ENCODE results near the gene NR5A1. TPM values are rescaled to one million over a fixed set of nuclear protein-coding genes. Genes with fewer than 3 reads are reported as not detected.

The NR5A1 gene
- total RNA-seq, 1 experiment from 2014 or later: 0.09 TPM

DNA sequence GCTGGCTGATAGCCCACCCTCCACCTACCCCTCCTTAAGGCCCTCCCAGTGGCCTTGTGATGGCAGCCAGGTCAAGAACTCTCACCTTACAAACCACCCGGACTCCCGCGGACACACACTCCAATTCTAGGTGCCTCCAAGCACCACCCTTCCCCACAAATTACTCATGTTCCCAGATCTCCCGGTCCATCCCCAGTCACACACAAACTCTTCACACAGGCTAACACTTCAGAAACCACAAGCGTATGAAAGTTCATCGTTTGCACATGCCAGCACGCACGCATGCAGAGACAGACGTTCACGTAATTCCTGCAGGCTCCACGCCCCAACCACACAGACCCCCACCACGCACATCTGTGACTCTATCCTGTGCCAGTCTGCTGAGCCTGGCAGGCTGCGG is 18.0 kb downstream of the NR5A1 start:
- no peaks in the 10 kb centered on the region for H3K4me1 ChIP-seq
- POLR2A ChIA-PET: no interaction called here
- Mint-ChIP-seq H3K4me1 (ENCODE audit: low read depth, unreplicated experiment) (no peaks in the 10 kb centered on the region), H3K4me3 (ENCODE audit: unreplicated experiment) (no peak overlapping the region), H3K27ac (ENCODE audit: unreplicated experiment) (no peak overlapping the region), H3K9me3 (ENCODE audit: unreplicated experiment) (no peaks in the 10 kb centered on the region), H3K27me3 (ENCODE audit: insufficient read depth, unreplicated experiment) (peaks cover 8% of the 10 kb centered on the region), H3K36me3 (ENCODE audit: insufficient read depth, unreplicated experiment) (no peaks in the 10 kb centered on the region)
- TF ChIP-seq, protein P1, sequence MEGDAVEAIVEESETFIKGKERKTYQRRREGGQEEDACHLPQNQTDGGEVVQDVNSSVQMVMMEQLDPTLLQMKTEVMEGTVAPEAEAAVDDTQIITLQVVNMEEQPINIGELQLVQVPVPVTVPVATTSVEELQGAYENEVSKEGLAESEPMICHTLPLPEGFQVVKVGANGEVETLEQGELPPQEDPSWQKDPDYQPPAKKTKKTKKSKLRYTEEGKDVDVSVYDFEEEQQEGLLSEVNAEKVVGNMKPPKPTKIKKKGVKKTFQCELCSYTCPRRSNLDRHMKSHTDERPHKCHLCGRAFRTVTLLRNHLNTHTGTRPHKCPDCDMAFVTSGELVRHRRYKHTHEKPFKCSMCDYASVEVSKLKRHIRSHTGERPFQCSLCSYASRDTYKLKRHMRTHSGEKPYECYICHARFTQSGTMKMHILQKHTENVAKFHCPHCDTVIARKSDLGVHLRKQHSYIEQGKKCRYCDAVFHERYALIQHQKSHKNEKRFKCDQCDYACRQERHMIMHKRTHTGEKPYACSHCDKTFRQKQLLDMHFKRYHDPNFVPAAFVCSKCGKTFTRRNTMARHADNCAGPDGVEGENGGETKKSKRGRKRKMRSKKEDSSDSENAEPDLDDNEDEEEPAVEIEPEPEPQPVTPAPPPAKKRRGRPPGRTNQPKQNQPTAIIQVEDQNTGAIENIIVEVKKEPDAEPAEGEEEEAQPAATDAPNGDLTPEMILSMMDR (IDR thresholded peaks at IDR 0.05; ENCODE audit: insufficient read depth in 1 of 2, low read depth in 1 of 2, low read length in 1 of 2, severe bottlenecking in 1 of 2, unreplicated experiment in 1 of 2): no peak
- DNase-seq: no peak
- no peaks in the 10 kb centered on the region; the same call in 1 of the 2 replicates for H3K27me3 ChIP-seq (replicated peaks; ENCODE audit: control insufficient read depth, insufficient read depth, low read length)
- H3K4me3 ChIP-seq (ENCODE audit: low read depth, low read length): no peak overlapping the region
- no peaks in the 10 kb centered on the region for H3K9me3 ChIP-seq
- H3K36me3 ChIP-seq (ENCODE audit: control insufficient read depth, insufficient read depth, low read length): no peaks in the 10 kb centered on the region
- CTCF ChIA-PET: no interaction called here
- no TSS peak for BruUV-seq (replicated peaks)
- intact Hi-C loops (cut with micrococcal nuclease; ENCODE audit: unreplicated experiment): no loop called here

DNA sequence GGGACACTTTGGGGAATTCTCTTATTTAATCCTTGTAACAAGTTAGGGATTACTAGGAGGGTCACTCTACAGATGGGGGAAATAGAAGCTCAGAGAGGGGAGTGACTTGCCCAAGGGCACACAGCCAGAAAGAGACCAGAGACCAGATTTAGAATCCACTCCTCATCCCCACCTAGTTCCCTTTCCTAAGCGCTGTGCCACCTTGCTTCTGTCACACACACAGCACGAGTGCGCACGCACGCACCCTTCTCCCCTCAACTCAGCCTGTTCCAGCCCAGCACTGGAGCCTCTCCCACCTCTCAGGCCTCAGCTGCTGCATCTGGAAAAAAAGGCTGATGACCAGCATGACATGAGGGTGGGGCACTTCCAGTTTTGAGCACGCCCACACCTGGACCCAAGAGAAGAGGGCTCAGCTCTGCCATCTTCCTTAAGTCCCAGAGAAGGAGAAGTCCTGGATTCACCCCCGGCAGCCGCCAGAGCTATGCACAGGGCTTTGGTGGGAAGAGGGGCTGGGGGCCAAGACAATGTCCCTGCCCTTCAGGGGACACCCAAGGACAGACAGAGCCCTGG is 18.5 kb downstream of the NR5A1 start:
- Histone ChIP-seq H3K4me1 (no peaks in the 10 kb centered on the region), H3K9me3 (no peaks in the 10 kb centered on the region), H3K36me3 (ENCODE audit: control insufficient read depth, insufficient read depth, low read length) (no peaks in the 10 kb centered on the region), H3K4me3 (ENCODE audit: low read depth, low read length) (no peak overlapping the region), H3K27me3 (replicated peaks; ENCODE audit: control insufficient read depth, insufficient read depth, low read length) (no peaks in the 10 kb centered on the region; the same call in 1 of the 2 replicates)
- no peak overlapping the region for H3K27ac Mint-ChIP-seq (ENCODE audit: unreplicated experiment)
- TF ChIP-seq, protein P1 (IDR thresholded peaks at IDR 0.05; ENCODE audit: insufficient read depth in 1 of 2, low read depth in 1 of 2, low read length in 1 of 2, severe bottlenecking in 1 of 2, unreplicated experiment in 1 of 2): no peak
- DNase-seq: no peak
- intact Hi-C loops (cut with micrococcal nuclease; ENCODE audit: unreplicated experiment): no loop called here
- no peaks in the 10 kb centered on the region for H3K9me3 Mint-ChIP-seq (ENCODE audit: unreplicated experiment)
- H3K36me3 Mint-ChIP-seq (ENCODE audit: insufficient read depth, unreplicated experiment): no peaks in the 10 kb centered on the region
- peaks cover 7% of the 10 kb centered on the region for H3K27me3 Mint-ChIP-seq (ENCODE audit: insufficient read depth, unreplicated experiment)
- POLR2A ChIA-PET: no interaction called here
- no TSS peak for BruUV-seq (replicated peaks)
- CTCF ChIA-PET: interaction anchor here (0.6 kb wide), 1 partner anchor 11 kb away, joined by 5 read pairs; no protein-coding TSS in a partner anchor
- no peak overlapping the region for H3K4me3 Mint-ChIP-seq (ENCODE audit: unreplicated experiment)
- no peaks in the 10 kb centered on the region for H3K4me1 Mint-ChIP-seq (ENCODE audit: low read depth, unreplicated experiment)

DNA sequence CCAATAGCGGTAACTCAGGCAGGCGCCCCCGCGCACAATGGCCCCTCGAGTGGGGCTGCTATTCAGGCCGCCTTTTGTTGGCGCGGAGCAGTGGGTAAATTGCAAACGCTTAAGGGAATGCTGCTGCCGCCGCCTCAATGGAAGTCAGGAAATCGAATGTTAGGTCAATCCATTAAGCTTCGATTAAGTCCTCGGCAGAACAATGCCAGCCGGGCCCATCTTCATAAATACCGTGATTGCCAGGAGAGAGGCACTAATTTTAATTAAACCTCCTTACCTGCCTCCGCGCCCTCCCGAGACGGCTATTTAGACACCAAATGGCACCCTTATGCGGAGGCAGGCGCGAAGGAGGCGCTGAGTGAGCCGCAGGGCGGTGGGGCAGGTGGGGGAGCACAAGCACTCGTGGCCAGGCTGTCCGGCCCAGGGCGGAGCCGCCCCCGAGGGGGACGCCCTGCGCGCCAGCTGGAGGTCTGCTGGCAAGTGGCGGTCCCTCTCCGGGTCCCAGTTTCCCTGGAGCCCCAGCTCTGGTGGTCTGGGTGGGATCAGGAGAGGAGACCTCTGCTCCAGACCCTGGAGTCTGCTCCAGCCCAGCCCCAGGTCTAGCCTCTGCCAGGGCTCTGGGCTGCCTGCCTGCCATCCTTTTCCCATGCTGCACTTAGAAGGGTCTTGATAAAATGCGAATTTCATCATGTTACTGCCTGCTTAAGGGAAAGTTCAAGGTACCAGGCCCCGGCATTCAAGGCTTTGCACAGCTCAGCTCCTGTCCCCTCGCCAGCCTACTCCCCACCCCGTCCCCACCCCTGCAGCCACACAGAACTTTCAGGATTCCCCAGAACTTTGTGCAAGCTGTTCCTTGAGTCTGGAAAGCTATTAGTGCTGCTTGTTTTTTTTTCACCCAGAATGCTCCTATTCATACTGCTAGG is 19.7 kb downstream of the NR5A1 start:
- no TSS peak for BruUV-seq (replicated peaks)

More for the DNA sequence above, 19.7 kb downstream of the NR5A1 start:
- ChIA-PET POLR2A (no interaction called here), CTCF (no interaction called here)
- Histone ChIP-seq H3K36me3 (ENCODE audit: control insufficient read depth, insufficient read depth, low read length) (no peaks in the 10 kb centered on the region), H3K4me1 (no peaks in the 10 kb centered on the region), H3K4me3 (ENCODE audit: low read depth, low read length) (no peak overlapping the region), H3K9me3 (no peaks in the 10 kb centered on the region), H3K27me3 (replicated peaks; ENCODE audit: control insufficient read depth, insufficient read depth, low read length) (no peaks in the 10 kb centered on the region; the same call in 1 of the 2 replicates)
- H3K27ac Mint-ChIP-seq (ENCODE audit: unreplicated experiment): no peak overlapping the region
- H3K27me3 Mint-ChIP-seq (ENCODE audit: insufficient read depth, unreplicated experiment): peaks cover 7% of the 10 kb centered on the region
- H3K4me1 Mint-ChIP-seq (ENCODE audit: low read depth, unreplicated experiment): no peaks in the 10 kb centered on the region
- H3K4me3 Mint-ChIP-seq (ENCODE audit: unreplicated experiment): no peak overlapping the region
- H3K9me3 Mint-ChIP-seq (ENCODE audit: unreplicated experiment): no peaks in the 10 kb centered on the region
- no peaks in the 10 kb centered on the region for H3K36me3 Mint-ChIP-seq (ENCODE audit: insufficient read depth, unreplicated experiment)
- DNase-seq: no peak
- intact Hi-C loops (cut with micrococcal nuclease; ENCODE audit: unreplicated experiment): no loop called here
- TF ChIP-seq, protein P1 (IDR thresholded peaks at IDR 0.05; ENCODE audit: insufficient read depth in 1 of 2, low read depth in 1 of 2, low read length in 1 of 2, severe bottlenecking in 1 of 2, unreplicated experiment in 1 of 2): no peak

All from Caco-2 (cell line).